OCI-LY7 (cell line): ENCODE measurements around the gene ARHGEF40. TPM values are rescaled to one million over a fixed set of nuclear protein-coding genes. Genes with fewer than 3 reads are reported as not detected.

ENCODE experiments used
- BruUV-seq: library from RNA; stranded (reverse); fragments of 400-500 nt; replicated peaks from 2 replicates; lab custom pipeline; 2021; lab: Mats Ljungman, UMichigan
- CTCF ChIA-PET: fragments of 300-600 bp; sonication (Branson Sonifier 250); formaldehyde crosslinking; loops from one replicate; lab custom pipeline; 2022; ENCODE audit warnings: antibody characterized with exemption; ENCODE audit not compliant: unreplicated experiment; lab: Charles Lee
- POLR2A ChIA-PET: fragments of 300-600 bp; sonication (Branson Sonifier 250); formaldehyde crosslinking; loops from one replicate; lab custom pipeline; 2022; ENCODE audit warnings: antibody characterized with exemption; lab: Charles Lee
- DNase-seq: peaks from one replicate; pipeline ENCODE4 v3.0.0-alpha.2; 2015; ENCODE audit warnings: low spot score
- H2AFZ ChIP-seq: fragments of 200-600 bp; sonication (generic), shearing (Covaris generic); 2 replicates; pipeline ENCODE4 v1.6.1; 2014; ENCODE audit warnings: mild to moderate bottlenecking, antibody characterized with exemption, low read length, moderate library complexity
- H3K27ac ChIP-seq: fragments of 200-600 bp; sonication (generic); 2 replicates; pipeline ENCODE4 v1.5.1; 2014; ENCODE audit warnings: mixed run types, low read depth, mild to moderate bottlenecking, moderate library complexity, low read length, inconsistent platforms; ENCODE audit not compliant: poor library complexity, severe bottlenecking
- H3K36me3 ChIP-seq: fragments of 200-600 bp; sonication (generic); 2 replicates; pipeline ENCODE4 v1.6.1; 2014; ENCODE audit warnings: mild to moderate bottlenecking, antibody characterized with exemption, low read length, moderate library complexity, mixed read lengths; ENCODE audit not compliant: insufficient read depth
- H3K4me1 ChIP-seq: fragments of 200-600 bp; sonication (generic); 2 replicates; pipeline ENCODE4 v1.5.1; 2014; ENCODE audit warnings: mild to moderate bottlenecking, low read length; ENCODE audit not compliant: insufficient read depth, poor library complexity, severe bottlenecking
- H3K4me2 ChIP-seq: fragments of 200-600 bp; sonication (generic); 2 replicates; pipeline ENCODE4 v1.6.1; 2014; ENCODE audit warnings: mild to moderate bottlenecking, low read length
- H3K4me3 ChIP-seq: fragments of 200-600 bp; sonication (generic); 2 replicates; pipeline ENCODE4 v1.5.1; 2014; ENCODE audit warnings: mild to moderate bottlenecking, low read depth, low read length; ENCODE audit not compliant: poor library complexity, severe bottlenecking
- H3K79me2 ChIP-seq: fragments of 200-600 bp; sonication (generic); 2 replicates; pipeline ENCODE4 v1.6.1; 2016; ENCODE audit warnings: low read depth, mild to moderate bottlenecking, low read length, moderate library complexity, mixed read lengths; ENCODE audit not compliant: insufficient read depth
- H3K9me2 ChIP-seq: fragments of 200-600 bp; sonication (generic); 2 replicates; pipeline ENCODE4 v1.6.1; 2016; ENCODE audit warnings: mild to moderate bottlenecking, low read length, mixed read lengths; ENCODE audit not compliant: insufficient read depth
- H3K9me3 ChIP-seq: fragments of 200-600 bp; sonication (generic); 2 replicates; pipeline ENCODE4 v1.6.1; 2014; ENCODE audit warnings: mild to moderate bottlenecking, mixed run types, low read length, mixed read lengths
- H4K20me1 ChIP-seq: fragments of 200-600 bp; sonication (generic); 2 replicates; pipeline ENCODE4 v1.6.1; 2014; ENCODE audit warnings: mild to moderate bottlenecking, antibody characterized with exemption, low read length, moderate library complexity, mixed read lengths; ENCODE audit not compliant: insufficient read depth
- CTCF ChIP-seq: fragments of 200-600 bp; sonication (generic); conservative IDR thresholded peaks from 2 replicates; pipeline ENCODE4 v1.5.1; 2014; ENCODE audit warnings: mild to moderate bottlenecking, antibody characterized with exemption, low read length, moderate library complexity, mixed read lengths
- EZH2phosphoT487 ChIP-seq: fragments of 200-600 bp; sonication (generic); IDR thresholded peaks from 2 replicates; pipeline ENCODE4 v1.6.1; 2018; ENCODE audit warnings: low read depth, borderline replicate concordance, mild to moderate bottlenecking, mixed run types, antibody characterized with exemption, low read length, moderate library complexity, mixed read lengths
- intact Hi-C: fragments of 100-400 bp; cut with micrococcal nuclease; formaldehyde crosslinking; loops from one replicate; pipeline ENCODE4 v1.10.0; 2022; ENCODE audit not compliant: unreplicated experiment
- total RNA-seq, 2 experiments: library from RNA; depleted of rRNA in 1 of 2; stranded (reverse); fragments of >200 nt in 1 of 2; shearing (Covaris generic) in 1 of 2; gene quantifications; 2 replicates each; pipeline ENCODE4 v1.2.3, GENCODE V29; 2014 to 2022

ARHGEF40 gene
- total RNA-seq, 2 experiments from 2014 or later = 1.3 to 2.0 TPM

GRCh38 chr14:21077672-21078071 lies 7.6 kb downstream of the ARHGEF40 start:
- H3K79me2 ChIP-seq = no peaks in the 10 kb centered on the region
- intact Hi-C loops = no loop called here
- no TSS peak for BruUV-seq
- H3K4me3 ChIP-seq = no peak overlapping the region
- CTCF ChIA-PET = interaction anchor here (1.1 kb wide), 1 partner anchor 22 kb away, joined by 3 read pairs; no protein-coding TSS in a partner anchor
- no peak overlapping the region for H3K27ac ChIP-seq
- no peaks in the 10 kb centered on the region for H3K36me3 ChIP-seq
- TF ChIP-seq EZH2phosphoT487 (no peak), CTCF (no peak)
- peaks cover 3% of the 10 kb centered on the region for H3K4me1 ChIP-seq
- no peak overlapping the region for H3K4me2 ChIP-seq
- H3K9me2 ChIP-seq = no peaks in the 10 kb centered on the region
- H3K9me3 ChIP-seq = no peaks in the 10 kb centered on the region
- no peak overlapping the region for H2AFZ ChIP-seq
- no peaks in the 10 kb centered on the region for H4K20me1 ChIP-seq
- DNase-seq = no peak
- POLR2A ChIA-PET = no interaction called here

GRCh38 chr14:21078287-21078686 lies 8.2 kb downstream of the ARHGEF40 start:
- no TSS peak for BruUV-seq
- no peak overlapping the region for H2AFZ ChIP-seq
- H3K4me2 ChIP-seq = no peak overlapping the region
- H3K4me1 ChIP-seq = no peaks in the 10 kb centered on the region
- no peaks in the 10 kb centered on the region for H4K20me1 ChIP-seq
- no peaks in the 10 kb centered on the region for H3K9me3 ChIP-seq
- H3K27ac ChIP-seq = no peak overlapping the region
- ChIA-PET CTCF (interaction anchor here (1.1 kb wide), 1 partner anchor 21 kb away, joined by 3 read pairs; no protein-coding TSS in a partner anchor), POLR2A (no interaction called here)
- no peaks in the 10 kb centered on the region for H3K79me2 ChIP-seq
- H3K9me2 ChIP-seq = no peaks in the 10 kb centered on the region
- H3K4me3 ChIP-seq = no peak overlapping the region
- TF ChIP-seq CTCF (no peak), EZH2phosphoT487 (no peak)
- H3K36me3 ChIP-seq = no peaks in the 10 kb centered on the region
- intact Hi-C loops = no loop called here
- DNase-seq = no peak

GRCh38 chr14:21078726-21079125 lies 8.6 kb downstream of the ARHGEF40 start:
- no peaks in the 10 kb centered on the region for H3K9me2 ChIP-seq
- no peaks in the 10 kb centered on the region for H4K20me1 ChIP-seq
- no peaks in the 10 kb centered on the region for H3K36me3 ChIP-seq
- no peaks in the 10 kb centered on the region for H3K4me1 ChIP-seq
- intact Hi-C loops = no loop called here
- CTCF ChIA-PET = interaction anchor here (0.6 kb wide), 1 partner anchor 9 kb away, joined by 3 read pairs; the partner anchor contains the start of gene ARHGEF40
- POLR2A ChIA-PET = interaction anchor here (2.1 kb wide), 1 partner anchor 8 kb away, joined by 6 read pairs; no protein-coding TSS in a partner anchor
- BruUV-seq = no TSS peak
- H2AFZ ChIP-seq = no peak overlapping the region
- H3K4me3 ChIP-seq = no peak overlapping the region
- H3K27ac ChIP-seq = no peak overlapping the region
- no peak for DNase-seq
- H3K9me3 ChIP-seq = no peaks in the 10 kb centered on the region
- H3K79me2 ChIP-seq = no peaks in the 10 kb centered on the region
- TF ChIP-seq CTCF = no peak
- no peak for TF ChIP-seq EZH2phosphoT487
- no peak overlapping the region for H3K4me2 ChIP-seq
